GM23338 (cell line): ENCODE results near the gene UNKL. TPM values are rescaled to one million over a fixed set of nuclear protein-coding genes. Genes with fewer than 3 reads are reported as not detected.

Experiments
- ATAC-seq: fragments of 200-7000 bp; cut with Tn5 transposase; 3 replicates; pipeline ENCODE4 v1.9.1; 2020
- DNase-seq: peaks from one replicate; pipeline ENCODE4 v3.0.0-alpha.2; 2015; ENCODE audit warnings: low spot score
- H2AFZ ChIP-seq: fragments of 200-600 bp; sonication (generic); 2 replicates; pipeline ENCODE4 v1.8.0; 2016; ENCODE audit warnings: antibody characterized with exemption, mild to moderate bottlenecking, moderate library complexity
- H3F3A ChIP-seq: fragments of 200-600 bp; sonication (generic); replicated peaks from 2 replicates; pipeline ENCODE4 v1.8.0; 2017; ENCODE audit warnings: antibody characterized with exemption, mixed run types, low read depth
- H3K27ac ChIP-seq: fragments of 200-600 bp; sonication (generic); 2 replicates; pipeline ENCODE4 v1.6.1; 2016; ENCODE audit warnings: low read depth
- H3K27me3 ChIP-seq: fragments of 200-600 bp; sonication (generic); 2 replicates; pipeline ENCODE4 v1.8.0; 2016; ENCODE audit warnings: mild to moderate bottlenecking, mixed run types, moderate library complexity; ENCODE audit not compliant: insufficient read depth
- H3K36me3 ChIP-seq: fragments of 200-600 bp; sonication (generic); 2 replicates; pipeline ENCODE4 v1.8.0; 2016; ENCODE audit warnings: mild to moderate bottlenecking; ENCODE audit not compliant: insufficient read depth
- H3K4me1 ChIP-seq: fragments of 200-600 bp; sonication (generic); 2 replicates; pipeline ENCODE4 v1.8.0; 2016; ENCODE audit warnings: mild to moderate bottlenecking, moderate library complexity; ENCODE audit not compliant: insufficient read depth
- H3K4me2 ChIP-seq: fragments of 200-600 bp; sonication (generic); 2 replicates; pipeline ENCODE4 v1.7.1; 2017; ENCODE audit warnings: mixed run types
- H3K4me3 ChIP-seq: fragments of 200-600 bp; sonication (generic); 2 replicates; pipeline ENCODE4 v1.6.1; 2016; ENCODE audit warnings: mixed run types
- H3K79me2 ChIP-seq: fragments of 200-600 bp; sonication (generic); replicated peaks from 2 replicates; pipeline ENCODE4 v1.8.0; 2017; ENCODE audit warnings: mild to moderate bottlenecking; ENCODE audit not compliant: insufficient read depth
- H3K9me2 ChIP-seq: fragments of 200-600 bp; sonication (generic); 2 replicates; pipeline ENCODE4 v1.8.0; 2017; ENCODE audit not compliant: insufficient read depth
- H4K20me1 ChIP-seq: fragments of 200-600 bp; sonication (generic); replicated peaks from 2 replicates; pipeline ENCODE4 v1.8.0; 2017; ENCODE audit warnings: mild to moderate bottlenecking; ENCODE audit not compliant: insufficient read depth
- H3K27ac Mint-ChIP-seq: 2 replicates; pipeline ENCODE4 v1.8.0; 2020; ENCODE audit warnings: inconsistent platforms, mild to moderate bottlenecking, moderate library complexity, mixed read lengths
- H3K27me3 Mint-ChIP-seq: 3 replicates; pipeline ENCODE4 v1.8.0; 2022; ENCODE audit warnings: low read depth, mild to moderate bottlenecking, moderate library complexity, mixed read lengths, inconsistent platforms; ENCODE audit not compliant: insufficient read depth, poor library complexity
- H3K36me3 Mint-ChIP-seq: 3 replicates; pipeline ENCODE4 v1.8.0; 2021; ENCODE audit warnings: low read depth, mild to moderate bottlenecking, inconsistent platforms, moderate library complexity, mixed read lengths
- H3K4me1 Mint-ChIP-seq: 3 replicates; pipeline ENCODE4 v1.8.0; 2020; ENCODE audit warnings: mild to moderate bottlenecking, inconsistent platforms, mixed read lengths
- H3K4me3 Mint-ChIP-seq: 3 replicates; pipeline ENCODE4 v1.8.0; 2021; ENCODE audit warnings: moderate library complexity, mild to moderate bottlenecking, inconsistent platforms, mixed read lengths
- H3K9me3 Mint-ChIP-seq: 3 replicates; pipeline ENCODE4 v1.8.0; 2020; ENCODE audit warnings: moderate library complexity, mild to moderate bottlenecking, inconsistent platforms, mixed read lengths
- CREB1 ChIP-seq: fragments of 250-450 bp; sonication (Bioruptor Pico); IDR thresholded peaks from 2 replicates; pipeline ENCODE4 v1.5.0; 2020; ENCODE audit warnings: low read depth, mild to moderate bottlenecking, moderate library complexity
- CTCF ChIP-seq, 2 experiments: fragments of 200-600 bp in 1 of 2; sonication (generic) in 1 of 2; conservative IDR thresholded peaks; 2 replicates each; pipeline versions ENCODE4 v1.5.1 to v1.6.1; 2016 to 2017; ENCODE audit warnings: antibody characterized with exemption in 2 of 2, low read depth in 2 of 2, mild to moderate bottlenecking in 2 of 2, moderate library complexity in 1 of 2
- ETS1 ChIP-seq: IDR thresholded peaks from 2 replicates; pipeline ENCODE4 v1.6.1; 2016; ENCODE audit warnings: antibody characterized with exemption
- EZH2 ChIP-seq: fragments of 200-600 bp; sonication (generic); IDR thresholded peaks from one replicate; pipeline ENCODE4 v1.8.0; 2017; ENCODE audit warnings: antibody characterized with exemption, mild to moderate bottlenecking, low read depth; ENCODE audit not compliant: unreplicated experiment
- EZH2phosphoT487 ChIP-seq: fragments of 200-600 bp; sonication (generic); IDR thresholded peaks from one replicate; pipeline ENCODE4 v1.8.1; 2018; ENCODE audit warnings: antibody characterized with exemption; ENCODE audit not compliant: unreplicated experiment
- JUNB ChIP-seq: IDR thresholded peaks from one replicate; pipeline ENCODE4 v1.6.1; 2016; ENCODE audit warnings: antibody characterized with exemption; ENCODE audit not compliant: unreplicated experiment
- NANOG ChIP-seq: IDR thresholded peaks from 2 replicates; pipeline ENCODE4 v1.6.1; 2016; ENCODE audit warnings: antibody characterized with exemption, borderline replicate concordance
- POLR2AphosphoS5 ChIP-seq: IDR thresholded peaks from 2 replicates; pipeline ENCODE4 v1.6.1; 2016; ENCODE audit warnings: antibody characterized with exemption, low read depth
- REST ChIP-seq: IDR thresholded peaks from one replicate; pipeline ENCODE4 v1.6.1; 2018; ENCODE audit warnings: antibody characterized with exemption; ENCODE audit not compliant: unreplicated experiment
- STAT1 ChIP-seq: IDR thresholded peaks from one replicate; pipeline ENCODE4 v1.6.1; 2016; ENCODE audit warnings: antibody characterized with exemption; ENCODE audit not compliant: unreplicated experiment
- ZNF114 ChIP-seq: fragments of 250-450 bp; sonication (Bioruptor Pico); IDR thresholded peaks from 2 replicates; pipeline ENCODE4 v1.5.0; 2020; ENCODE audit warnings: mild to moderate bottlenecking, moderate library complexity
- ZNF331 ChIP-seq: fragments of 250-450 bp; sonication (Bioruptor Pico); IDR thresholded peaks from 2 replicates; pipeline ENCODE4 v1.5.0; 2020; ENCODE audit warnings: low read depth, mild to moderate bottlenecking, moderate library complexity
- ZNF462 ChIP-seq: fragments of 250-450 bp; sonication (Bioruptor Pico); IDR thresholded peaks from 2 replicates; pipeline ENCODE4 v1.5.0; 2020; ENCODE audit warnings: mild to moderate bottlenecking, moderate library complexity
- polyA plus RNA-seq: library from polyadenylated mRNA; unstranded; fragments of >200 nt; fragmentation: Nextera tagmentation; extraction: Ambion mirVana; gene quantifications from 2 replicates; pipeline ENCODE4 v1.2.1, GENCODE V29; 2016
- total RNA-seq: library from RNA; depleted of rRNA; stranded (reverse); fragments of >200 nt; shearing (Covaris generic); gene quantifications from 2 replicates; pipeline ENCODE4 v1.2.3, GENCODE V29; 2014

UNKL gene
- total and polyA plus RNA-seq, 2 experiments from 2014 or later, result 16.7 to 28.7 TPM

- no peak for DNase-seq
- Histone ChIP-seq H3K36me3 (no peaks in the 10 kb centered on the region; the same call in 1 of the 2 replicates), H3K4me3 (no peak overlapping the region), H3K27ac (no peak overlapping the region), H2AFZ (no peak overlapping the region), H3F3A (no peaks in the 10 kb centered on the region), H3K27me3 (no peaks in the 10 kb centered on the region), H3K9me2 (no peaks in the 10 kb centered on the region), H3K4me2 (no peak overlapping the region), H3K4me1 (no peaks in the 10 kb centered on the region; the same call in 1 of the 2 replicates), H3K79me2 (no peaks in the 10 kb centered on the region), H4K20me1 (peaks cover 4% of the 10 kb centered on the region; the same call in 1 of the 2 replicates)
- peaks cover 24% of the 10 kb centered on the region for H3K27me3 Mint-ChIP-seq
- H3K9me3 Mint-ChIP-seq, result no peaks in the 10 kb centered on the region; the same call in 2 of the 3 replicates
- no peak for ATAC-seq
- H3K4me1 Mint-ChIP-seq, result peaks cover 9% of the 10 kb centered on the region; the same call in 2 of the 3 replicates
- TF ChIP-seq STAT1, result no peak
- no peak for TF ChIP-seq REST
- no peak for TF ChIP-seq ETS1
- TF ChIP-seq CTCF (conservative IDR thresholded peaks at IDR 0.05; ENCODE audit: low read depth in 2 of 2), result no peak
- no peak for TF ChIP-seq ZNF462 (CRISPR knock-in tag)
- no peak for TF ChIP-seq NANOG
- TF ChIP-seq POLR2AphosphoS5, result no peak
- no peak for TF ChIP-seq JUNB
- no peak for TF ChIP-seq EZH2
- TF ChIP-seq ZNF331 (CRISPR knock-in tag), result no peak
- TF ChIP-seq ZNF114, result no peak
- TF ChIP-seq EZH2phosphoT487, result no peak
- TF ChIP-seq CREB1 (CRISPR knock-in tag), result no peak
- H3K27ac Mint-ChIP-seq, result no peak overlapping the region
- peaks cover 4% of the 10 kb centered on the region; the same call in 1 of the 3 replicates for H3K36me3 Mint-ChIP-seq
- no peak overlapping the region for H3K4me3 Mint-ChIP-seq
Observed at GRCh38 chr16:1345651-1346421, 68.7 kb downstream of the UNKL start.
